Transverse colon (tissue), 4 donors: Measurements from ENCODE around the gene SLC16A13.

Experiments used
- POLR2A ChIP-seq: fragments of 450-650 bp; IDR thresholded peaks from one replicate; pipeline ENCODE4 v1.6.1; 2016; ENCODE audit warnings: antibody characterized with exemption, mild to moderate bottlenecking, moderate library complexity
- POLR2AphosphoS5 ChIP-seq, 3 donors: sonication (generic); formaldehyde crosslinking; IDR thresholded peaks; one replicate each; pipeline ENCODE4 v1.6.1; 2016; ENCODE audit warnings: antibody characterized with exemption in 3 of 3
- TF ChIP-seq, protein P1 (sequence below), 5 experiments: fragments of 200-600 bp in 3 of 5; fragments of 450-650 bp in 2 of 5; sonication (generic) in 3 of 5; IDR thresholded peaks; 1 replicate in 2 of 5; 2 replicates in 3 of 5; pipeline ENCODE4 v1.5.1; 2016 to 2017; ENCODE audit warnings: antibody characterized with exemption in 5 of 5, inconsistent platforms in 3 of 5, mild to moderate bottlenecking in 2 of 5, moderate library complexity in 1 of 5

DNA sequence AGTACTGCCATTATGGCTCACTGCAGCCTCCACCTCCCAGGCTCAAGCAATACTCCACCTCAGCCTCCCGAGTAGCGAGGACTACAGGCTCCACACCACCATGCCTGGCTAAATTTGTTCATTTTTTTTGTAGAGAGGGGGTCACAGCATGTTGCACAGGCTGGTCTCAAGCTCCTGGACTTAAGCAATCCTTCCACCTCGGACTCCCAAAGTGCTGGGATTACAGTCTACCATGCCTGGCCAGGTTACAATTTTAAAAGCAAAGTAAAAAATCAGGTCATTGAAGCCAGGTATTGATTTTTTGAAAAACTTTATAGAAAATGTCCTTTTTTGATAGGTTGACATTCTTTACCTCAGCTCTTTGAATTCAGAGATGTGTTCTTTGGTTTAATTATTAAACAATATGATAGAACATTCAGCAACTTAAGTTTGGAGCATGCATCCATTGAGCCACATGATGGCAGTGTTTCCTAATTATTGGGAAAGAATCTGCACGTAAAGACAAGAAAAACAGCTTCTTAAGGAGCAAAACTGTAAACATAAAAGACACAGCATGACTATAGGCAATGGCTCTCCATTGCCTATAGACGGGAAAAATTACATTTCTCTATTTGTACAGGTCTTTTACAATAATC is 9.8 kb downstream of the SLC16A13 start:
- peak in 1 of 3 donors; percentile 1 for TF ChIP-seq POLR2AphosphoS5 (IDR thresholded peaks at IDR 0.05)
- TF ChIP-seq, protein P1, sequence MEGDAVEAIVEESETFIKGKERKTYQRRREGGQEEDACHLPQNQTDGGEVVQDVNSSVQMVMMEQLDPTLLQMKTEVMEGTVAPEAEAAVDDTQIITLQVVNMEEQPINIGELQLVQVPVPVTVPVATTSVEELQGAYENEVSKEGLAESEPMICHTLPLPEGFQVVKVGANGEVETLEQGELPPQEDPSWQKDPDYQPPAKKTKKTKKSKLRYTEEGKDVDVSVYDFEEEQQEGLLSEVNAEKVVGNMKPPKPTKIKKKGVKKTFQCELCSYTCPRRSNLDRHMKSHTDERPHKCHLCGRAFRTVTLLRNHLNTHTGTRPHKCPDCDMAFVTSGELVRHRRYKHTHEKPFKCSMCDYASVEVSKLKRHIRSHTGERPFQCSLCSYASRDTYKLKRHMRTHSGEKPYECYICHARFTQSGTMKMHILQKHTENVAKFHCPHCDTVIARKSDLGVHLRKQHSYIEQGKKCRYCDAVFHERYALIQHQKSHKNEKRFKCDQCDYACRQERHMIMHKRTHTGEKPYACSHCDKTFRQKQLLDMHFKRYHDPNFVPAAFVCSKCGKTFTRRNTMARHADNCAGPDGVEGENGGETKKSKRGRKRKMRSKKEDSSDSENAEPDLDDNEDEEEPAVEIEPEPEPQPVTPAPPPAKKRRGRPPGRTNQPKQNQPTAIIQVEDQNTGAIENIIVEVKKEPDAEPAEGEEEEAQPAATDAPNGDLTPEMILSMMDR (IDR thresholded peaks at IDR 0.05), result peak; percentile 73 to 95 (median 77)
- TF ChIP-seq POLR2A, result no peak
